ENCODE data around the gene CAMLG.

GRCh38 chr5:134742134-134742533 is 3.8 kb downstream of the CAMLG start:
- no peak for TF ChIP-seq CTCF (IDR thresholded peaks at IDR 0.05)
- TF ChIP-seq EP300 (IDR thresholded peaks at IDR 0.05), result no peak
- TF ChIP-seq POLR2A (IDR thresholded peaks at IDR 0.05), result no peak
- no peak for TF ChIP-seq POLR2AphosphoS5 (IDR thresholded peaks at IDR 0.05)
